GM19025 (cell line): ENCODE results near the gene CD320.
"Not testable (repeated sequence)": the region's sequence is repeated elsewhere in the genome, so short reads cannot be mapped to it uniquely, and the experiment has no call there.

Experiments used
- ATAC-seq: cut with Tn5 transposase; IDR thresholded peaks from one replicate; pipeline ENCODE4 v1.9.1; 2021; ENCODE audit warnings: mild to moderate bottlenecking, low read depth, moderate library complexity; ENCODE audit not compliant: unreplicated experiment

The CD320 gene

DNA sequence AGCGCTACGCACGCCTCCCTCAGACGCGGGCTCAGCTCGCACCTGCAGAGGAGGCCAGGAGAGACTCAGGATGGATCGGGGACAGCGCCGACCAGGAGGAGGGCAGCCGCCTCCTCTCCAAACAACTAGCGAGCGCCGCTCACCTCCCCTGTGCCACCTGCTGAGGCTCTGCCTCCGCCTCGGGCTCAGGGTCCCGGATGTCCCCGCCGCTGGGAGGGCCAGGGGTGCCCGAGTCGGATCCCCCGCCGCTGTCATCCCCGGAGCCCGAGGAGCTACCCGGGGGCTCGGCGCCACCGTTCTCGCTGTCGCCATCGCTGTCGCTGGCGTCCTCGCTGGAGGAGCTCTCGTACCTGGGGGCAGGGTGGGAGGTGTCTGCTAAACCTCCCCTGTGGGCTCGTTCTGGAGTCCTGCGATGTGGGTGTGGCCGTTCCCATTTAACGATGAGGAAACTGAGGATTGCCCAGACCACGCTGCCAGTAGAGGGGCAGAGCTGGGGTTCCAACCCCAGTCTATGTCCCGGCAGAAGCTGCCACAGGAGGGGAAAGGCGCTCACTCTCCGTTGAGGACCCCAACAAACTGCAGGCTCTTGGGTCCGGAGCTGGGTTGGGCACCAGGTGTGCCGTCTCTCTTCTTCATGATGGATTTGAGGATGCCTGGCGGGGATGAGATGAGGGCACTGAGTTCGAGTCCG, 25.8 kb upstream of the CD320 start:
- no peak for ATAC-seq

DNA sequence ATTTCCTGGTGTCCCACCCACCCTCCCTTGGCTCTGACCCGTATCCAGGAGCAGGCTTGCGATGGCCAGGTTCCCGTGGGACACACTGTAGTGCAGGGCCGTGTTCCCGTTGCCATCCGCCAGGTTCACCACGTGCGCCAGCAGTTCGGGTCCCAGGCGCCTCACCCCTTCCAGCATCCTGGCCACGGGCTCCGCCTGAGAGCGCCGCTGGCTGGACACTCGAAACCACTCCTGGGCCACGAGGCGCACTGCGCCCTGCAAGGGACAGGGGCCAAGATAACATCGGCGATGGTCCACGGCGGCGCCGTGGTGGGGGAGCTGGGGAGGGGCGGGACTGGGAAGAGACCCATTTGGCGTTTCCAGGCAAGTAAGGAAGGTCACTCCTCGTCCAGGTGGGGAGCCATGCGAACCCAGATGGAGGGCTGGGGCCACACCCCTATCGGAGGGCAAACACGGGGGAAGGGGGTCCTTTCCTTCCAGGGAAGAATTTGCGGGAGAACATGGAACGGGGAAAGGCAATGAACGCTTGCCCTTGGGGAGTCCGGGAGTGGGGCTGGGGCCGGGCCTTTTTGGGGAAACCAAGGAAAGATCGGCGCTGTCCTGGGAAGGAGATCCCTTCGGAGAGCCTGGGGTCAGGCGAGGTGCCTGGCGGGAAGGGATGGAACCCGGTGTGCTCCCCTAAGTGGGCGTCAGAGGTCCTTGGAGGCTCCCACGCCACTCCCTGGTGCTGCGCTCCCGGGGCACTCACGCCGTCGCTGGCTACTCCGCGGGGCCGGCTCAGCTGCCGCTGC, 25.0 kb upstream of the CD320 start:
- no peak for ATAC-seq

DNA sequence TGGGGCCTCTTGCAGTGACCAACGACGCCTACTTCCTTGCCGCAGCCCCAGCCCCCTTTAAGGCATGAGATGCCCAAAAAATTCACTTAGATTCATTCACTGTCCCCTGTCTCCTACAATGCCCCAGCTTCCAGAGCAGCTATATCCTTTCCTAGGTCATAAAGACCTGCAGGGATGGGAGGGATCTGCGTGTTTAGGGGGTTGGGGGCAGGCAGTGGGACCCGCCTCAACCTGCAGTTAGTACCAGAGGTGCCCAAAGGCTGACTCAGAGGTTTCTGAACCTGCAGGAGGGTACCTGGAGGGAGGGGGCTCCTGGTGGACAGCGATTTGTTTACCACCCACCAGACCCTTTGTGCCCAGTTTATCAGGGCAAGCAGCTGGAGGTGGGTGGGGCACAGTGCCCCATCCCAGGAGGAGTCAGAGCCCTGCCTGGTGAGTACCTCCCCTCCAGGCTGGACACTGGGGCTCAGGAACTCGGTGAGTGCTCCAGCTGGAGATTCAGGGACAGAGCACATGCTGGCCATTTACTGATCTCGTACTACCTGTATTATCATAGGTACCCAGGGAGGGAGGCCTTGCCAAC, 23.2 kb upstream of the CD320 start:
- ATAC-seq, result no peak

DNA sequence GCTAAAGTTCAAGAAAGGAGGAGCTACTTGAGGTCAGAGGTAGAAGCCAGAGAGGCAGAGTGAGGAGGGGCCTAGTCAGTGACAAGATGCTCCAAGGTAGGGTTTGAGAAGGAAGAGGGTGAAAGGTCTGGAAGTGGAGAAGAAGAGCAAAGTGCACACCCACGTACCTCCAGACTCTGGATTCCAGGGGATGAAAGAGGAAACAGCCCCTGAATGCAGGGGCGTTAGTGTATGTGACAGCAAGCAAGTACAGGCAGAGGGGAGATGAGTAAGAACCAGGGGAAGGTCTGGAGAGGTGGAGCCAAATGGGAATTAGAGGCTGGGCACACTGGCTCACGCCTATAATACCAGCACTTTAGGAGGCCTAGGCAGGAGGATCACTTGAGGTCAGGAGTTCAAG, 21.8 kb upstream of the CD320 start:
- ATAC-seq, result no peak

DNA sequence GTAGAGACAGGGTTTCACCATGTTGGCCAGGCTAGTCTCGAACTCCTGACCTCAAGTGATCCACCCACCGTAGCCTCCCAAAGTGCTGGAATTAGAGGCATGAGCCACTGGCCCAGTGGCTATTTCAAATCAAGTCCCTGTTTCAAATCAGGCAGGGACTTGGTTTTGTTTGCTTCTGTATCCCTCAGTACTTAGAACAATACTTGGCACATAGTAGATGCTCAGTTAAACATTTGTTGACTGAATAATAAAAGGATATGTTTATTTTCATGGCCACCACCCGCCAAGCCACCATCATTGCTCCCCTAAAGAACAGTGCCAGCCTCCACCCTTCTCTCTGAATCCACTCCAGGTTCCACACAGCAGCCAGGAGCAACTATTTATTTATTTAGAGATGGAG, 17.3 kb upstream of the CD320 start:
- no peak for ATAC-seq

DNA sequence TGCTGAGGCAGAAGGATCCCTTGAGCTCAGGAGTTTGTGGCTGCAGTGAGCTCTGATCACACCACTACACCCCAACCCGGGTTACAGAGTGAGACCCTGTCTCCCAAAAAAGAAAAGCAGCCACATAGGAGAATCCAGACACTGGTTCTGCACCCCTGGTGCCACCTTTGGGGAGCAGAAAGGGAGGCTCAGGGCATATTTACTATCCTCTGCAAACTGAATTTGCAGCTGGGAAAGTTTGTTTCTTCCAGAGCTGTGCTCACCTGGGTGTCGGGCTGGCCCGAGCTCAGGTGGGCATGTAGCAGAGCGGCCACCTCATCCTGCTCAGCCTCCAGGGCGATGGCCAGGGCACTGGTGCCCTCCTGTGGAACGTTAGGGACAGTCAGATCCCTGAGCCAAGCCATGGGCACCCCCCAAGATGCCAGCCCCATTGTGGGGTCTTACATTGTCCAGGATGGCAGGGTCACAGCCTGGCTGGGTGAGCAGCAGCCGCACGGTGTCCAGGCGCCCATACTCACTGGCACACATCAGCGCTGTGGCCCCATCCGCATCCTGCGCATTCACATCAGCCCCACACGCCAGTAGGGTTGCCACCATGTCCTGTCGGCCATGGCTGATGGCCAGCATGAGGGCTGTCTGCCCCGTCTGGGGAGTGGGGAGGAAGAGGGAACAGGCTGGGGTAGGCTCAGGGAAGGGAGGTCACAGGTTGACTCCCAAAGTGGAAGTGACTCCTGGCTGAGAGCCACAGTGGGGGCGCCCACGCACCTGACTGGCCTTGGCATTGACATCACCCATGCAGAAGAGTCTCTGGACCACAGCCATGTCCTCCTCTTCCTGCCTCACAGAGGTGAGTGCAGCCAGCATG, 16.3 kb upstream of the CD320 start:
- no peak for ATAC-seq

DNA sequence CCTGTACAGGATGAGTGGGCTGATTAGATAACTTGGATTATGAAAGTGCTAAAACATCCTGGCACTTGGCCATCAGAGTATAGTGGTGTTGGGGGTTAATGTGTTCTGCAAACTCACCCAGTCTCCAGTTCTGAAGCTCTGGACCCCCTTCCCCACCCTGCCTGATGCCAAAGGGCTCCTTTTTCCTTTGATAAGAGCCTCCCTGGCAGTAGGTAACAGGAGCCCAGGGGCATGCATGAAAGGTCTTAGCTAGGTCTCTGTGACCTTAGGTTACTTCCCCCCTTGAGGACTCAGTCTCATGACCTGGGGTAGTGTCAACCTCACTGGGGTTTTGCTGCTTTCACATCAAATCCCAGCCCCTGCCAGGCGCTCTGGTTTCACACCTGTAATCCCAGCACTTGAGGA, 15.6 kb upstream of the CD320 start:
- no peak for ATAC-seq

DNA sequence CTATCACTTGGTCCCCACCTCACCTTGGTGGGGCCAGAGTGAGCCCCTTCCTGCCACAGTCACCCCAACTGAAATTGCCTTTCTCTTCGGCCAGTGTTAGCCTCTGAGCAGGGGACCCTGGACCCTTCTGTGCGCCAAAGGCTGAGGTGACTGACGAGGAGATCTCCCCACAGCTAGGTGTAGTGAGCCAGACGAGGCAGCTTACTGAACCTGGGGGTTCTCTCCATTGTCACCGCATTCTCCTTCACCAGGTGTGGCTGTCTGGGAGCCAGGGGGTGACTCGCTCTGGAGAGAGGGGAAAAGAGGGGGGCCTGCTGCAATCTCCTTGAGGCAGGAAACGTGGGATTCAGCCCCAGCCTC, 14.5 kb upstream of the CD320 start:
- ATAC-seq, result no peak

DNA sequence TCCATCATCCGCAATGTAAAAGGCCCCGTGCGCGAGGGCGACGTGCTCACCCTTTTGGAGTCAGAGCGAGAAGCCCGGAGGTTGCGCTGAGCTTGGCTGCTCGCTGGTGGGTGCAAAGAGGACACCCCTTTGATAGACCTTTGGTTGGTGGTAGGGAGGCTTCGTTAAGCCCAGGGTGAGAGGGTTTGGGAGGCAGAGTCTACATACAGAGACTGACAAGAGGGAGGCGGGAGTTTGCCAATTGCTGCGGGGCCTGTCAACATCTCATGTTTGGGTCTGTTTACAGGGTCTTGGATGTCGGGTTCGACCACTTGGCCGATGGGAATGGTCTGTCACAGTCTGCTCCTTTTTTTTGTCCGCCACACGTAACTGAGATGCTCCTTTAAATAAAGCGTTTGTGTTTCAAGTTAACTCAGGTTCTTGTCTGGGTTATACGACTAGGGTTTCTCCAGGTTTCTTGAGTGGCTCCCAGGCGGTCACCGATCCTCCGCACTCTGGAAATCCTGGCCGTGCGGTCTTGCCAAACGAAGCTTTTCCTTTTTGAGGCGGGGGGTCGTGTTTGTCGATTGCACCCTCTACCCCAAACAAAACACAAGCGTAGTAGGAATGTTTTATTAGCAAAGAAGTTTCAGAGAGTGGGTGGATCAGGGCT, 14.0 kb upstream of the CD320 start:
- no peak for ATAC-seq

DNA sequence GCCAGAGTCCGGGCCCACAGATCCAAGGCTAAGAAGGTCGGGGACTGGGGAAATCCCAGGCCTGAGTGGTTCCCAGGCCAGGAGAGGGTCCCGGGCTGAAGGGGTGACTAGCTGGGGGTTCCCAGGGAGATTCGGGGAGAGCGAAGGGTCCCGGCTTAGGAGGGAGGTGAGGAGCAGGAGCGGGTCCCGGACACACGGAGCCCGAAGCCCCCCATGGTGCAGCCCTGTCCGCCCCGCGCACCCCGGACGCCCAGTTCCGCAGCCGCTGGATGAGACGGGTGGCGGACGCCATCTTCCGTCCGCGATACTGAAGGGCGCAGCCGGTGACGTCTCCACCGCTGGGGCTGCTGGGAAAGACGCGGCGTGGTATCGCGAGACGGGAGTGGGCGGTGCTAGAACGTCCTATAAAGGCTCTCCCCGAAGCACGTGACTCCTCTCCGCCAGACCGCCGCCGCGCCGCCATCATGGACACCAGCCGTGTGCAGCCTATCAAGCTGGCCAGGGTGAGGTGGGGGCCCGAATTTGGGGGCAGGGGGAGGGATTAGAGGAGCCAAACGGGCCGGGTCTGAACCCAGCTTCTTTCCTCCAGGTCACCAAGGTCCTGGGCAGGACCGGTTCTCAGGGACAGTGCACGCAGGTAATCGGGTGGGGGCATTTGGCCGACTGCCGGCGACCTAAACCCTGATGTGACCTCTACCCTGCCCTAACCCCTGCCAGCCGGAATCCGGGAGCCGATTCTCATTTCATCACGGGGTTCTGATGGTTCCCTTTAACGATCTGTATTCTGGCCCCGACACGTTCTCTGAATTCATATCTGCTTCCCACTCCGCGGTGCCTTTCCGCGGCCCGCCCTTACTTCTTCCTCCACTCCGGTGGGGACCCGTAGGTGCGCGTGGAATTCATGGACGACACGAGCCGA, 13.2 kb upstream of the CD320 start, which contains the start of the genes NDUFA7 and RPS28:
NDUFA7 (minus strand) TSS at position 309 of the 919 bp plus-strand sequence; CDS start at position 292, 17 bp downstream.
RPS28 (plus strand) TSS at position 430 of the 919 bp plus-strand sequence; CDS start at position 465, 35 bp downstream.
- ATAC-seq, result peak; percentile 81

DNA sequence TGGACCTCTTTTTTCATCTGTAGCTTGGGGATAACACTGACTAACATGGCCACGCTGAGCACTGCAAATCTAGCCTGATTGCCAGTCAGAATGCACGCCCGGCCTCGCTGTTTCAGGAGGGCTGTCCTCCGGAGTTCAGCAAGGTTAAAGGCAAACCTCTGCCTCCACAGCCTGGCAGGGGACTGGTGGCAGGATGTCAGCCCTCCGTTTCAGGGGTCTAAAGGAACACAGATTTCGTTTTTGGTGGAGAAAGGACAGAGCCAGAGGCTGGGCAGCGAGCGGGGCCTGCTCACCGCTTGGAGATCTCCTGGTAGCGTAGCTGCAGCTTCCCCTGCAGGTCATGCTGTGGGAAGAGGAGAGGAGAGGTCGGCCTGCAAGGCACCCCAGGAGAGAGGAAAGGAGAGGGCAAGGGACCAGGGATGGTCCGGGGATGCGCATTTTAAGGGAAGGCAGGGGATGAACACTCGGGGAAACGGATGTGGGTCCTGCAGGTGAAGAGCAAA, 12.5 kb upstream of the CD320 start:
- peak; percentile 11 for ATAC-seq

DNA sequence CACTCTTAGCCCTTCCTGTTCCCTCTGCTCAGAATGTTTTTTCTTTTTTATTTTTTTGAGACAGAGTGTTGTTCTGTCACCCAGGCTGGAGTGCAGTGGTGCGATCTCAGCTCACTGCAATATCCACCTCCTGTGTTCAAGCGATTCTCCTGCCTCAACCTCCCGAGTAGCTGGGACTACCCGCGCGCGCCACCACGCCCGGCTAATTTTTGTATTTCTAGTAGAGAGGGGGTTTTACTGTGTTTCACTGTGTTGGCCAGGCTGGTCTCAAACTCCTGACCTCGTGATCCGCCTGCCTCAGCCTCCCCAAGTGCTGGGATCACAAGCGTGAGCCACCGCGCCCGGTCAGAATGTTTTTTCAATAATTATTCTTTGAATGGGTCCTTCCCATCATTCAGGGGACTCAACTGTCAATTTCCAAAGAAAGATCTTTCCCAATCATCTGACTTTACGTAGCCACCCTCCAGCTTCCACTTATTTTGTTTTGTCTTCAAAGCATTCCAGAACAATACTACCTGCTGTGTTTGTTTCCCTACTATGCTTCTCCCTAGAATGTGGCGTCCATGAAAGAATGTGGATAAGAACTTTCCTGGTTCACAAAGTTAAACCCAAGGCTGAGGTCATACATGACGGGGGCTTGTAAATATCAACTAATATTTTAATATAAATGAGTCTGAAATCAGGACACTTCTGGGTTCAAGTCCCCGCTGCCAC, 11.8 kb upstream of the CD320 start:
- ATAC-seq, result no peak

DNA sequence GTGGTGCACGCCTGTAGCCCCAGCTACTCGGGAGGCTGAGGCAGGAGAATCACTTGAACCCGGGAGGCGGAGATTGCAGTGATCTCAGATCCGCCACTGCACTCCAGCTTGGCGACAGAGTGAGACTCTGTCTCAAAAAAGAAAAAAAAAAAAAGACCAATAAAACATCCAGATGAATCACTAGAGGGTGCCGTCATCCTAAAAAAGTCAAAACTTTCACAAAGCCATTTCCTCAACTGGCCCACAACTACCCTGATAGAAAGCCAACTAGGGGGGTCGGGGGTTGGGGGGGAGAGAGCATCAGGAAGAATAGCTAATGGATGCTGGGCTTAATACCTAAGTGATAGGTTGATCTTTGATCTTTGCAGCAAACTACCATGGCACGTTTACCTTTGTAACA, 10.7 kb upstream of the CD320 start:
- not testable (repeated sequence) for ATAC-seq

DNA sequence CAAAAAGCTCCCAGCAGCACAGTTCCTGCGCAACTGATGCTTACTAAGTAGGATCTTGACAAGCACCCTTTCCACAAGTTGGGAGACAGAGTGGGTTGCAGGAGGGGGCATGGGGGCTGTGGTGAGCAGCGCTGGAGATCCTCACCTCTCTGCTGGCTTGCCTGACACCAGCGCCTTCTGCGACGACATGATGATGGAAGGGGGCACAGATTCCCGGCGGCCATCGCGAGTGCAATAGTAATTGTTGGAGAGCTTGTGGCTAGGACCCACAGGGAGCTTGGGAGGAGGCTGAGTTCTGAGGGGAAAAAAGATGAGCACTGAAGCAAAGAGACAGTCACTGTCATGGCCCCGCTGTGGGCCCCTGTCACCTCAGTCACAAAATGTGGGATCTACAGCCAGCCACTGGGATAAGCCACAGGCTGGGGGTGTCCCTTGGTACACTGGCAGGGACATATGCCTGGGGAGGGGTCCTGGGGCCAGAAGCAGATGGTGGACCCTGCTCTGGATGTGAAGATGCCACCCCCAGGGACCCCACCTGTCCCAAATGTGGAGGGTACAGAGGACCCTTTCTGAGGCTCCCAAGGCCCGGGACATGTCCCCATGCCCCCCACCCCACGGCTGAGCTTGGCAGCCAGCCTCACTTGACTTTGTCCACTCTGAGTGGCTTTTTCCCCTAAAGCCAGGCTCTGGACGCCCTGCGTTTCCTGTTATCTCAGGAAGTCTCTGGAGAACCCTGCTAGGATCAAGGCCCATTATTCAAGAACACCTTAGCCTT, 8.4 kb upstream of the CD320 start:
- no peak for ATAC-seq

DNA sequence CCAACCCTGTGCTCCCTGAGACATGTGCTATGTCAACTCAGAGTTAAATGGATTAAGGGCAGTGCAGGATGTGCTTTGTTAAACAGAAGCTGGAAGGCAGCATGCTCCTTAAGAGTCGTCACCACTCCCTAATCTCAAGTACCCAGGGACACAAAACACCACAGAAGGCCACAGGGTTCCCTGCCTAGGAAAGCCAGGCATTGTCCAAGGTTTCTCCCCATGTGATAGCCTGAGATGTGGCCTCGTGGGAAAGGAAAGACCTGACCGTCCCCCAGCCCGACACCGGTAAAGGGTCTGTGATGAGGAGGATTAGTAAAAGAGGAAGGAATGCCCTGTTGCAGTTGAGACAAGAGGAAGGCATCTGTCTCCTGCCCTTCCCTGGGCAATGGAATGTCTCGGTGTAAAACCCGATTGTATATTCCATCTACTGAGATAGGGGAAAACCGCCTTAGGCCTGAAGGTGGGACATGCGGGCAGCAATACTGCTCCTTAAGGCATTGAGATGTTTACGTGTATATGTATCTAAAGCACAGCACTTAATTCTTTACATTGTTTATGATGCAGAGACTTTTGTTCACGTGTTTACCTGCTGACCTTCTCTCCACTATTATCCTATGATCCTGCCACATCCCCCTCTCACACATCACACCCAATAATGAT, 7.0 kb upstream of the CD320 start:
- not testable (repeated sequence) for ATAC-seq

DNA sequence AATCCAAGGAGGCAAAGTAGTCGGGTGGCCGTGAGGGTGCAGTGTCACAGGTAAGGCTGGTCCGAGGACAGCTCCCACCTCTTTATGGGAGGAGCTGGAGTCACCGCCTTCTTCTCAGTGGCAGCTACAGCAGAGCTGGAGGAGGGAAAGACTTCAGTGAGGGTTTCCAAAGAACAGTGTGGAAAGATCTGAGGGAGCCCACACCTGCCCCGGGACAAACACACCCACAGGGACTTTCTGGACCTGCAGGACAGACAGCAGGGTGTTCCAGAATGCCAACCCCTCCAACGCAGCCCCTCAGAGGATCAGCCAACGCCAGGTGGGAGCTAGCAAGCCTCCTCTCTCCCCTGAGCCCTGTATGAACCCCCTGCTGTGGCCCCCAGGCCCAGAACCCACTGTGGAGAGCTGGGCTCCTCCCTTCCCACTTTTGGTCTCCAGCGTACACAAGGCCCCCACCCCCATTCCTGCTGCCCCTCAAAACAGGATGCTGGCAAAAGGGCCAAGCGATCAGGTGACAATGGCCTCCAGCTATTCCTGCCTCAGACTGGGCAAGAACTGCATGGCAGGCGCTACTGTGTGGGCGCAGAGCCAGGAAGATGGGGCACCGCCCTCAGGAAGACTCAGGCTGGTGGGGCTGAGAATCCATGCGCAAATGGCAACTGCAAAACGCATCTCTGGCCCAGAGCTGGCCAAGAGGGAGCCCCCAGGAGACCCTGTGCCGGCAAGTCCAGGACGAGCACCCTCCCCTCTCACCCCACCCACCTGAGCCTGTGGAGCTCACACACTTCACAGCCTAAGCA, 3.5 kb upstream of the CD320 start:
- no peak for ATAC-seq
